ENCODE results near the gene VAC14. TPM values are rescaled to one million over a fixed set of nuclear protein-coding genes. Genes with fewer than 3 reads are reported as not detected.

The VAC14 gene
- total RNA-seq, 1 donor from 2014 or later: 17.4 TPM

GRCh38 chr16:70789595-70790447, 11.1 kb downstream of the VAC14 start:
- DNase-seq (no peak), ATAC-seq (ENCODE audit: poor library complexity) (no peak)
- intact Hi-C loops (cut with DNase I): no loop called here

- intact Hi-C loops (cut with DNase I): no loop called here
- peak; percentile 60 for ATAC-seq (ENCODE audit: poor library complexity)
- peak; percentile 61 for DNase-seq
Measured at GRCh38 chr16:70788668-70789594, 12.0 kb downstream of the VAC14 start.

GRCh38 chr16:70786020-70786755, 14.8 kb downstream of the VAC14 start:
- intact Hi-C loops (cut with DNase I): no loop called here
- DNase-seq (no peak), ATAC-seq (ENCODE audit: poor library complexity) (no peak)

- DNase-seq: no peak
- intact Hi-C loops (cut with DNase I): no loop called here
Measured at GRCh38 chr16:70784692-70785555, 16.0 kb downstream of the VAC14 start.

GRCh38 chr16:70782237-70782636, 18.7 kb downstream of the VAC14 start:
- intact Hi-C loops (cut with DNase I): no loop called here
- DNase-seq (no peak), ATAC-seq (ENCODE audit: poor library complexity) (no peak)

More at GRCh38 chr16:70784692-70785555, 16.0 kb downstream of the VAC14 start:
- ATAC-seq (ENCODE audit: poor library complexity): no peak

GRCh38 chr16:70781800-70782199, 19.2 kb downstream of the VAC14 start:
- ATAC-seq (ENCODE audit: poor library complexity) (peak; percentile 62), DNase-seq (peak; percentile 74)
- intact Hi-C loops (cut with DNase I): no loop called here

- DNase-seq (no peak), ATAC-seq (ENCODE audit: poor library complexity) (no peak)
- intact Hi-C loops (cut with DNase I): no loop called here
Measured at GRCh38 chr16:70780546-70780945, 20.4 kb downstream of the VAC14 start.

GRCh38 chr16:70779361-70779760, 21.6 kb downstream of the VAC14 start:
- DNase-seq (no peak), ATAC-seq (ENCODE audit: poor library complexity) (no peak)
- intact Hi-C loops (cut with DNase I): no loop called here

GRCh38 chr16:70778901-70779309, 22.1 kb downstream of the VAC14 start:
- intact Hi-C loops (cut with DNase I): no loop called here
- DNase-seq: peak; percentile 65
- ATAC-seq (ENCODE audit: poor library complexity): peak; percentile 74

- ATAC-seq (ENCODE audit: poor library complexity): no peak
- no peak for DNase-seq
- intact Hi-C loops (cut with DNase I): no loop called here
Measured at GRCh38 chr16:70777973-70778406, 23.0 kb downstream of the VAC14 start.

GRCh38 chr16:70777496-70777895, 23.5 kb downstream of the VAC14 start:
- ATAC-seq (ENCODE audit: poor library complexity) (no peak), DNase-seq (no peak)
- intact Hi-C loops (cut with DNase I): no loop called here

- ATAC-seq (ENCODE audit: poor library complexity) (no peak), DNase-seq (no peak)
- intact Hi-C loops (cut with DNase I): no loop called here
Measured at GRCh38 chr16:70775399-70775798, 25.6 kb downstream of the VAC14 start.

GRCh38 chr16:70774261-70774660, 26.7 kb downstream of the VAC14 start:
- DNase-seq: no peak
- intact Hi-C loops (cut with DNase I): loop anchor here (5.0 kb wide), 1 partner anchor 92 kb away; no protein-coding TSS in a partner anchor
- ATAC-seq (ENCODE audit: poor library complexity): no peak

GRCh38 chr16:70772493-70772892, 28.5 kb downstream of the VAC14 start:
- intact Hi-C loops (cut with DNase I): loop anchor here (5.0 kb wide), 1 partner anchor 90 kb away; no protein-coding TSS in a partner anchor
- DNase-seq: no peak
- ATAC-seq (ENCODE audit: poor library complexity): peak; percentile 25

- peak; percentile 69 for DNase-seq
- intact Hi-C loops (cut with DNase I): loop anchor here (5.0 kb wide), 1 partner anchor 89 kb away; no protein-coding TSS in a partner anchor
- ATAC-seq (ENCODE audit: poor library complexity): peak; percentile 78
Measured at GRCh38 chr16:70770626-70771552, 30.1 kb downstream of the VAC14 start.

GRCh38 chr16:70770291-70770625, 30.7 kb downstream of the VAC14 start:
- no peak for ATAC-seq (ENCODE audit: poor library complexity)
- DNase-seq: no peak
- intact Hi-C loops (cut with DNase I): loop anchor here (5.0 kb wide), 1 partner anchor 88 kb away; no protein-coding TSS in a partner anchor

- no peak for DNase-seq
- no peak for ATAC-seq (ENCODE audit: poor library complexity)
- intact Hi-C loops (cut with DNase I): loop anchor here (5.0 kb wide), 1 partner anchor 87 kb away; no protein-coding TSS in a partner anchor
Measured at GRCh38 chr16:70769761-70770160, 31.2 kb downstream of the VAC14 start.
